ENCODE data around the gene CSTF2T. TPM values are rescaled to one million over a fixed set of nuclear protein-coding genes. Genes with fewer than 3 reads are reported as not detected.

The CSTF2T gene
- total RNA-seq, 1 donor from 2014 or later, result 11.6 TPM

- Histone ChIP-seq H3K36me3 (no peaks in the 10 kb centered on the region), H3K9me3 (no peaks in the 10 kb centered on the region), H3K27ac (no peak overlapping the region), H3K4me1 (peaks cover 0 to 11% of the 10 kb centered on the region in 2 donors), H3K27me3 (no peaks in the 10 kb centered on the region), H3K4me3 (no peak overlapping the region)
- intact Hi-C loops (cut with DNase I), result no loop called here
- TF ChIP-seq, protein P1, sequence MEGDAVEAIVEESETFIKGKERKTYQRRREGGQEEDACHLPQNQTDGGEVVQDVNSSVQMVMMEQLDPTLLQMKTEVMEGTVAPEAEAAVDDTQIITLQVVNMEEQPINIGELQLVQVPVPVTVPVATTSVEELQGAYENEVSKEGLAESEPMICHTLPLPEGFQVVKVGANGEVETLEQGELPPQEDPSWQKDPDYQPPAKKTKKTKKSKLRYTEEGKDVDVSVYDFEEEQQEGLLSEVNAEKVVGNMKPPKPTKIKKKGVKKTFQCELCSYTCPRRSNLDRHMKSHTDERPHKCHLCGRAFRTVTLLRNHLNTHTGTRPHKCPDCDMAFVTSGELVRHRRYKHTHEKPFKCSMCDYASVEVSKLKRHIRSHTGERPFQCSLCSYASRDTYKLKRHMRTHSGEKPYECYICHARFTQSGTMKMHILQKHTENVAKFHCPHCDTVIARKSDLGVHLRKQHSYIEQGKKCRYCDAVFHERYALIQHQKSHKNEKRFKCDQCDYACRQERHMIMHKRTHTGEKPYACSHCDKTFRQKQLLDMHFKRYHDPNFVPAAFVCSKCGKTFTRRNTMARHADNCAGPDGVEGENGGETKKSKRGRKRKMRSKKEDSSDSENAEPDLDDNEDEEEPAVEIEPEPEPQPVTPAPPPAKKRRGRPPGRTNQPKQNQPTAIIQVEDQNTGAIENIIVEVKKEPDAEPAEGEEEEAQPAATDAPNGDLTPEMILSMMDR (IDR thresholded peaks at IDR 0.05), result no peak
- DNase-seq (ENCODE audit: low spot score in 2 of 2), result no peak
Measured at GRCh38 chr10:51663086-51663485, 36.3 kb downstream of the CSTF2T start.

DNA sequence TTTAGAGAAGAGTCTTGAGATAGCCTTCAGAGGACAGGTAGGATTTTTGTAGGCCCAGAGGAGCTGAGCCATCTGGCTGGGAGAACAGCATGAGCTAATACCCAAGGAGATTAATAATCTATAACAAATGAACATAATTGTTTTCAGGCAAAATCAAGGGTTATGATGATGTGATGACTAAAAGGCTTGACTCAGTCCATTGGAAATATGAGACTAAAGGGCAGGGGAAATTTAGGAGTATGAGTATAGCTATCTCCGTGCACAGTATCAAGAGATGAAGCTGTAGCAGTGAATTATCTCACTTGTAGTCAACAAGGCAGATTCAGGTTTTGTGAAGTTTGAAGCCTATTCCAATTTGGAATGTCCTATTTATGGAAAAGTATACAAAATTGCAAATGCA, 40.1 kb downstream of the CSTF2T start:
- no peak for DNase-seq (ENCODE audit: low spot score in 2 of 2)
- intact Hi-C loops (cut with DNase I), result no loop called here
- TF ChIP-seq, protein P1 (IDR thresholded peaks at IDR 0.05), result no peak
- H3K9me3 ChIP-seq, result no peaks in the 10 kb centered on the region
- no peaks in the 10 kb centered on the region for H3K36me3 ChIP-seq
- H3K4me3 ChIP-seq, result no peak overlapping the region
- peaks cover 0 to 9% of the 10 kb centered on the region in 2 donors for H3K4me1 ChIP-seq
- no peak overlapping the region for H3K27ac ChIP-seq
- H3K27me3 ChIP-seq, result no peaks in the 10 kb centered on the region

DNA sequence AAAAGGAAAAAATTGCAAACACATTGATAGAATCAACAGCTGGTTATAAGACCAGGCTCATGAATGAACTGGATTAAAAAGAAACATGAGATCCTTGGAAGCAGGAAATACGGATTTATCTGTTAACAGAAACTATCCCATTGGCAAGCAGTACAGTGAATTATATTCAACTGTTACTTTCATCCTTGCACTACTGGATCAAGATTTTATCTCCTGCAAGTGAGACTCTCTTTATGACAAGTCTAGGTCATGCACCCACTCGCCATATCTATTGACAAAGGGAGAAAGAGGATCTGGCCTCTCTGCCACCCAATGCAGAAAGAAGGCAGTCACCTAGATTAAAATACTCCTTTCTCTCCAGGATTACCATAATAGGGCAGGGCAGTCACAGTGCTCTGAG, 41.4 kb downstream of the CSTF2T start:
- no peaks in the 10 kb centered on the region for H3K27me3 ChIP-seq
- DNase-seq (ENCODE audit: low spot score in 2 of 2), result no peak
- intact Hi-C loops (cut with DNase I), result no loop called here
- no peaks in the 10 kb centered on the region for H3K36me3 ChIP-seq
- peak overlapping the region in 1 of 2 donors; percentile 5 for H3K27ac ChIP-seq
- peaks cover 5 to 16% of the 10 kb centered on the region in 2 donors for H3K4me1 ChIP-seq
- H3K9me3 ChIP-seq, result no peaks in the 10 kb centered on the region
- TF ChIP-seq, protein P1 (IDR thresholded peaks at IDR 0.05), result no peak
- H3K4me3 ChIP-seq, result no peak overlapping the region

GRCh38 chr10:51656503-51656902, 42.9 kb downstream of the CSTF2T start:
- H3K4me3 ChIP-seq, result no peak overlapping the region
- DNase-seq (ENCODE audit: low spot score in 2 of 2), result no peak
- H3K27ac ChIP-seq, result no peak overlapping the region
- H3K9me3 ChIP-seq, result no peaks in the 10 kb centered on the region
- TF ChIP-seq, protein P1 (IDR thresholded peaks at IDR 0.05), result no peak
- peaks cover 5 to 19% of the 10 kb centered on the region in 2 donors for H3K4me1 ChIP-seq
- intact Hi-C loops (cut with DNase I), result no loop called here
- H3K27me3 ChIP-seq, result no peaks in the 10 kb centered on the region
- H3K36me3 ChIP-seq, result no peaks in the 10 kb centered on the region

- Histone ChIP-seq H3K9me3 (no peaks in the 10 kb centered on the region), H3K27ac (peak overlapping the region in 1 of 2 donors; percentile 23), H3K4me1 (peaks cover 5 to 19% of the 10 kb centered on the region in 2 donors), H3K27me3 (no peaks in the 10 kb centered on the region), H3K36me3 (no peaks in the 10 kb centered on the region), H3K4me3 (no peak overlapping the region)
- intact Hi-C loops (cut with DNase I), result no loop called here
- no peak for DNase-seq (ENCODE audit: low spot score in 2 of 2)
- TF ChIP-seq, protein P1 (IDR thresholded peaks at IDR 0.05), result no peak
Measured at GRCh38 chr10:51654918-51655317, 44.5 kb downstream of the CSTF2T start.

GRCh38 chr10:51653025-51653424, 46.4 kb downstream of the CSTF2T start:
- Histone ChIP-seq H3K9me3 (no peaks in the 10 kb centered on the region), H3K4me1 (peaks cover 5 to 19% of the 10 kb centered on the region in 2 donors), H3K36me3 (no peaks in the 10 kb centered on the region), H3K27ac (peak overlapping the region; percentile 65 to 69), H3K27me3 (no peaks in the 10 kb centered on the region), H3K4me3 (no peak overlapping the region)
- no peak for DNase-seq (ENCODE audit: low spot score in 2 of 2)
- intact Hi-C loops (cut with DNase I), result no loop called here
- TF ChIP-seq, protein P1 (IDR thresholded peaks at IDR 0.05), result no peak

All from ascending aorta (tissue), 2 donors.